ENCODE results near the gene BMP3.

Gene BMP3

GRCh38 chr4:81030061-81030980, at the start of gene BMP3 (continued):
- TF ChIP-seq ZBTB26 (tag by site-specific recombination; optimal IDR thresholded peaks at IDR 0.05) = peak; percentile 90
- no peak for TF ChIP-seq ZNF692 (tag by site-specific recombination; IDR thresholded peaks at IDR 0.05)
- peak; percentile 39; the same call in 1 of the 2 replicates for TF ChIP-seq ZBTB11 (tag by site-specific recombination; conservative IDR thresholded peaks at IDR 0.05; ENCODE audit: low read depth)
- TF ChIP-seq KLF16 (tag by site-specific recombination; IDR thresholded peaks at IDR 0.05) = peak; percentile 16; the same call in 1 of the 2 replicates
- no peak for TF ChIP-seq ZFP37 (tag by site-specific recombination; IDR thresholded peaks at IDR 0.05)
- peak; percentile 96 for TF ChIP-seq ZSCAN4 (tag by site-specific recombination; IDR thresholded peaks at IDR 0.05)
- peak; percentile 61 for TF ChIP-seq ZBTB48 (tag by site-specific recombination; IDR thresholded peaks at IDR 0.05)

- Histone ChIP-seq H3K4me1 (ENCODE audit: control insufficient read depth, insufficient read depth, low read length) (no peaks in the 10 kb centered on the region), H3K9me3 (ENCODE audit: control insufficient read depth, insufficient read depth, low read depth, low read length) (no peaks in the 10 kb centered on the region), H3K27ac (ENCODE audit: extremely low read depth, low read depth, low read length) (no peak overlapping the region), H3K4me3 (ENCODE audit: low read depth, low read length) (no peak overlapping the region), H3K36me3 (ENCODE audit: control insufficient read depth in 2 of 2, insufficient read depth in 1 of 2, low read length in 2 of 2) (no peaks in the 10 kb centered on the region)
- TF ChIP-seq ZBTB26 (tag by site-specific recombination; optimal IDR thresholded peaks at IDR 0.05) (no peak), ZFHX2 (tag by site-specific recombination; conservative IDR thresholded peaks at IDR 0.05) (no peak), ZNF221 (tag by site-specific recombination; IDR thresholded peaks at IDR 0.05; ENCODE audit: borderline replicate concordance) (no peak)
- POLR2A ChIA-PET = no interaction called here
- CTCF ChIA-PET = interaction anchor here (1.3 kb wide), 1 partner anchor 623 kb away, joined by 5 read pairs; no protein-coding TSS in a partner anchor
Measured at GRCh38 chr4:80986011-80986410, 44.5 kb upstream of the BMP3 start.

- no peak overlapping the region for H3K27ac ChIP-seq (ENCODE audit: extremely low read depth, low read depth, low read length)
- no peaks in the 10 kb centered on the region for H3K36me3 ChIP-seq (ENCODE audit: control insufficient read depth in 2 of 2, insufficient read depth in 1 of 2, low read length in 2 of 2)
- no peaks in the 10 kb centered on the region for H3K9me3 ChIP-seq (ENCODE audit: control insufficient read depth, insufficient read depth, low read depth, low read length)
- H3K4me1 ChIP-seq (ENCODE audit: control insufficient read depth, insufficient read depth, low read length) = no peaks in the 10 kb centered on the region
- no peak overlapping the region for H3K4me3 ChIP-seq (ENCODE audit: low read depth, low read length)
- ChIA-PET POLR2A (no interaction called here), CTCF (interaction anchor here (0.6 to 1.7 kb wide), 10 partner anchors 13 to 539 kb away, joined by 3 to 4 read pairs (median 3); no protein-coding TSS in a partner anchor)
- TF ChIP-seq ZNF366 (tag by site-specific recombination; conservative IDR thresholded peaks at IDR 0.05) (no peak), ZNF155 (tag by site-specific recombination; IDR thresholded peaks at IDR 0.05) (no peak), ZNF654 (tag by site-specific recombination; IDR thresholded peaks at IDR 0.05; ENCODE audit: low read depth) (peak; percentile 23)
Measured at GRCh38 chr4:80989921-80990544, 40.5 kb upstream of the BMP3 start.
